NAMALWA (cell line): Measurements from ENCODE around the gene PRKCE.
A peak's percentile ranks its signal among the peaks of the same experiment; 100 is the strongest.
"Not testable (repeated sequence)": the region's sequence is repeated elsewhere in the genome, so short reads cannot be mapped to it uniquely, and the experiment has no call there.

Source experiments
- DNase-seq: peaks from one replicate; pipeline ENCODE4 v3.0.0-alpha.2; 2015; ENCODE audit warnings: low spot score

Gene PRKCE

DNA sequence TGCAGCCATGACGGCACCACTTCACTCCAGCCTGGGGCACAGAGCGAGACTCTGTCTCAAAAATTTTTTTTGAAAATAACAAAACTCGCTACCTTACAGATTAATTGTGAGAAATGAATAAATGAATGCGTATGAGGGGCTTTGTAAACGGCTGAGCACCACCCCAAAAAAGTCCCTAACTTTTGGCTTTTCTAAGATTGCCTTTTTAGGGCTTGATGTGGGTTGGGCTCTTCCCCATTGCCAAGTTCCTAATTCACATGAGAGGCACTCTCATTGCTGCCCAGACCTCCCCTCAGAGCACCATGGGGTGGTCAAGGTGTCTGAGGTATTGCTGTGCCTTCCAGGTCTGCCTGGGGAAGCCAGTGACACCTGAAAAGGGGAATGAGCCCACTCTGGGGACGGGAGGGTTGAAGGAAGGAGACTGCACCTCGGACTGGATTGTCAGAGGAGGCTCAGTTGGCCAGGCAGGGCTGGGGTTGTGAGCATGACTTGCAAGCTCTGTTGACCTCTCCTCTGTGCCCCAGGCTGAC lies 186.4 kb downstream of the PRKCE start:
- no peak for DNase-seq

DNA sequence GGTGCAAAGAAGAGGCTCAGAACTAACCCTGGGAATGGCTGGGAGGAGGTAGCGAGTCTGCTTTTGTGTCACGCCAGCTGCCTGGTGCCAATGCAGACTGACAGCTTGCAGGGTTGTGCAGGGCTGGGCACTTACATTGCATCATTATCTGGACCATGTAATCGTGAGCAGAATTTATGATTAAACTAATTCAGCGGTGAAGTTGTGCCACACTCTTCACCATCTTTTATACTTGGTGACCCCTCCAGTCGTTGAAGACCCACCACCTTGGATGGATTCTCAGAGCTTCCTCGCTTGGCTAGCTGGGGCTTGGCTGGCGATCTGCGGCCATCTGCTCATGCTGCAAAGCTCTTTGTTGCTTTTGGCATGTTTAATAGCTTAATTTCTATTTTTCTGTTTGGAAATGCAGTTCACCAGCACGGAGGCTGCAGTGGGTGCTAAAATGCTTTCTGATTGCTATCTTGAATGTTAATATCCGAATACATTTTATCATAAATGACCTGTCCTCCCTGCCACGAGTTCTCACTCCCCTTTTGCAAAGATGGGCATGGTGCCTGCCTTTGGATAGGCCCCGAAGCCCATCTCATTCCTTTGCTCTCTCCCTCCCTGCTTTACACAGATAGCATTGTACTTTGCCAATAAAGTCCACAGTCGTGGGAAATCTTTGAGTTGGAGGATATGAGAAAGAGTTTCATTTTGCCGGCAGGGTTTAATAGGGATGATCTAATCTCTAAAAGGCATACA lies 188.2 kb downstream of the PRKCE start:
- DNase-seq: no peak

DNA sequence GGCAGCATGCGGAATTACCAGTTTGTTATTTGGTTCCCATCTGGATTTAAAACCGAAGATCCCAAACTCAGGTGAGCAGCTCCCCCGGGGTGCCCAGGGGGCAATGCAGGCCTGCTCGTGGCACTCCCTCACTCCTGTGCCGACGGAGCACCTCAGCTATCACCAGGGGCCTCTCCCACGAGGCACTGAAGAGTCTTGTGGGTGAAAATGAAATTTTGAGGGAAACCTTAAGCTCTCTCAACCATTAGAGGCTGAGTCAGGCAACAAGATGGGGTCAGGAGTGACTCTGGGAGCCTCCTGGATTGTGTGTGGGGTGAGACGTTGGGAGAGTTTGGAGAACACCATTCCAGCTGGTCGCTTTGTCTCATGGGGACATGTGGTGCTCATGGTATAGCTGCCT lies 189.0 kb downstream of the PRKCE start:
- no peak for DNase-seq

DNA sequence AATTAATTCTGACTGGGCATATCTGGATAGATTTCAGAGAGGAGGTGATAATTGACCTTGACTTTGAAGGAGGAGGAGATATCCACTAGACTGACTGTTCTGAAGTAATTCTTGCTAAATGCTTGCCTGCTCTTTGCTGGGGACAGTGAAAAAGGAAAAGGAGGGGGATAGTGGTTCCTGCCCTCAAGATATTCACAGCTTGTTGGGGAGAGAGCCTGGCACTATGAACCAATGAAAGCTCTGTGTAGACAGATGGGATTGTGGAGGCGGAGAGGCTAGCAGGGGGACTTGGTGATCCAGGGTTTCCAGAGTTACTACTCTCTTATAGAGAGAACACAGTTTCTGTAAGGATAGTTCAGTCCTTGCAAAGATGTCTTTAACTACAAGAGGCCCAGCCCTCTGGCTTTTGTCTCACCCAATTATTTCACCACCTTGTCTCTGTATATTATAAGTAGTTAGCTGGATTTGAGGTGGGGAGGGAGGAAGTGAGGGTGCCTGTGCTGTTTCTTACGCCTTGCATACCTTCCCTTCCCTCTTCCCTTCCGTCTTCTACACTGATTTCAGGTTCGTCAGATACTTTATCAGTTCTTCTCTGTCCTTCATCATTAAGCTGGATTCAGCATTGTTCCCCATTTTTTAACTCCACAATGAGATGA lies 190.4 kb downstream of the PRKCE start:
- peak; percentile 10 for DNase-seq

DNA sequence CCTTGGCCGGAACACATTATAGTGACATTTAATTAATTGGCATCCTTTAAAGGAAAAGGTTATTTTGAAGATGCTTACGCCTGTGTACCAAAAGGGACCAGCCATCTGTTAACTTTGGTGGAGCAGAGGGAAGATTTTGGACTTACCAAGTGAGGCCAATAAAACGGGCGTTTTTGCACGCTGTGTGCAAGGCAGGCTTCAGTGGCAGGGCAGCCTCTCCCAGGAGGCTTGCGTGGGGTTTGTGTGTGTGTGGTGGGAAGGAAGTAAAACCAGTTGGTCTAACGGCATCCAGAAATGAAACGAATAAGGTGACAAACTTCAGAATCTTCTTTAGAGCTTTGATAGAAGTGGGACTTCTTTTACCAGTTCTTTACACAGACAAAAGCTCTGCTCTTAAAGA lies 191.7 kb downstream of the PRKCE start:
- peak; percentile 55 for DNase-seq

DNA sequence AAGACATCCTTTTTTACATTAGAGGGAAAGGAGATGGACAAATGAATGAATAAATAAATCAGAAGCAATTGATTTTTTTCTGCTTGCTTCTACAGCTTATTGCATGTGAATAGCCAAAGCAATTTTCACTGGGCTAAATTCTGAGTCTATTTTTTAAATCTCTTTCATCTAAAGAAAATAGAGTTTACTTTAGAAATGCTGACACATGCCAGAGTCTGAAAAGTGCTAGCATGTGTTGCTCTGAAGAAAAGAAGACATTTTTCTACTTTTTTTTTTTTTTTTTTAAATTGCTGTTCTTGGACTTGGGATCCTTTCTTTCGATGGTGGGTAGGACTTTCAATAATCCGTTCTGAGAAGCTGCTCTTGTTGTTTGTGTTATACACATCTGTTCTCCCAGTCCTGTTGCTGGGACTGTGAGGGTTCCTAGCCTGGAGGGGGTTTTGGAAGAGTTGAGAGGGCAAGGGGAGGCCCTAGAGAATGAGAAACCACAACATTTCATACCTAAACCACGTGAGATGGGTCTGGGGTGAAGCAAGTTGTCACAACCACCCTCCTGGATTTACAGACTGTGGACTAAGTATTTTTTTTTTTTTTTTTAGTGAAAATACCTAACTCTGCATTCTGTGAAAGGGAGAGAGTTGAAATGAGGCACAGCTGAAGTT lies 193.5 kb downstream of the PRKCE start:
- no peak for DNase-seq

DNA sequence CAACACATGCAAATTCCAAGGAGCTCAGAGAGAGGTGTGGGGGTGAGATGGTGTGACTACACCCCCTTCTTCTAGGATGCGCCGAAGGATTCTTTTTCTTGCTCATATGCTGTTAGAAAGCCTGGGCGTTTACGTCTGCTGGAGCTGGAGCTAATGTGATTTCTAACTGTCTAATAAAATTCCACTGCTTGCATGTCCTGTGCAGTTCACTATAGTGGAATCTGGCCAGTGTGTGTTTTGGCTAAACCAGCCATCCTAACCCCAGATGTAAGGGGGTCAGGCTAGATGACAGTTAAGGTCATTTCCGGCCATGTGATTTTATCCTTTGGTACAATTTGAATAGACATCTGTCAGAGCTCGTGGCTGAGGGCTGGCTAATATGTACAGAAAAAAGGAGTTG lies 194.1 kb downstream of the PRKCE start:
- DNase-seq: peak; percentile 28

DNA sequence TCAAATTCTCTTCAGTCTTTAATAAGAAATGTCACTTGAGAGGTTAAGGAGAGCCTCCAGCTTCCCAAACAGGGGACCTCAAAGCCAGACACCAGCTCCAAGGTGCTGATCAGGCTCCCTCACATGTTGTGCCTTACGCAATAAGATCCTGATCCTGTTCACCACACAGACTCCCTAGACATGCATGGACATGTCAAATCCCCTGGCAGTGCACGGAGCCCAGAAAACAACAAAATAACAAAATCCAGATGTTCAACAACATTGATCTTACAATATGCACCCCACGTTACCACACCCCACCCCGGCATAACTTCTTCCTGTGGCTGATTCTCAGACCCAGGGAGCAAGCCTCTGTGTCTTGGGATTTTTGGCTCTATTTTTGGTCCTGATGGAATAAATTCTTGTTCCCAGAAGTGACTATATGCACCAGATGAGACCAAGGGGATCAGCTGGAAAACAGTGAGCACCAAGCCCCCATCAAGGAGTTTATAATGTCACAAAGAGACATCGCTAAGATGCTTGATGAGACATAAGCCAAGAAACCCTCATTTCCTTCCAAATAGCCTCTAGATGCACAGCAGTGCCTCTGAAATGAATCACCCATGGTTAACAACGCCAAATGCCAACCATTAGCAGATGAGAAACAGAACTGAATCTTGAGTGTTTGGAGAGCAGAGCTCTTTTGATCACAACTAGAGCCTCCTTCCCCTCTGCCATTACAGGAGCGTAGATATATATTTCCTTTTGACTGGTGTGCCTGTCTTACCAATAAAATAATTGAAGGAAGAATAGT lies 198.2 kb downstream of the PRKCE start:
- no peak for DNase-seq

DNA sequence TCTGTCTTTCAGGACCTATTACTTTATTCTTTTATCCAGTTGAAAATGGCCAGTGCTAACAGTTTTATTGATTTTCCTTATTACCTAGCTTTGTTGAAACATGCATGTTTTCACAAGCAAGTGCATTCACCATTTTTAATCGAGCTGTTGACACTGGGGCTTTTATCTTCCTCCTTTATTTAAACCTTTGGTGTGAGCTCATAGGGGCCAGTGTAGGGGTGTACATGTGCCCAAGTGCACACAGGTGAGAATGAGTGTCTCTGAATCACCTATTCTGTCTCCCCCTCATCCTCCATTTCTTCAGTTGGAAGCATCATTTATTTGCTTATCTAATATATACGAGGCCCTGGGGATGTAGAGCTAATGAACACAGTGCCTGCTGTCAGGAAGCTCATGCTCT lies 199.1 kb downstream of the PRKCE start:
- no peak for DNase-seq

DNA sequence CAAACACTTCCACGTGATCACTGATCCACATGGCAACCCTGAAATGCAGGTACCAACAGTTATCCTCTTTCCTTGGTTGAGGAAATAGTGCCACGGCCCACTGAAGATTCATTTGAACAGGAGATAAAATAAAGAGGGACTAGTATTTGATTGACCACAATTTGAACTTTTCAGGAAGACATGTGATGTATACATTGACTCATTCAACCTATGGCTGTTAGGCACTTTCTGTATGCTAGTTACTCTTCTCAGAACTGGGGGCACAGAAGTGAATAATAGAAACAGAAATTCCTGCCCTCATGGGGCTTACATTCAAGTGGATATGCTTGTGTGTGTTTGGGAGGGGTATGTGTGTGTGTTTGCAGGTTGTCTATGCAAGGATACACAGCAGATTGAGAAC lies 199.6 kb downstream of the PRKCE start:
- no peak for DNase-seq

DNA sequence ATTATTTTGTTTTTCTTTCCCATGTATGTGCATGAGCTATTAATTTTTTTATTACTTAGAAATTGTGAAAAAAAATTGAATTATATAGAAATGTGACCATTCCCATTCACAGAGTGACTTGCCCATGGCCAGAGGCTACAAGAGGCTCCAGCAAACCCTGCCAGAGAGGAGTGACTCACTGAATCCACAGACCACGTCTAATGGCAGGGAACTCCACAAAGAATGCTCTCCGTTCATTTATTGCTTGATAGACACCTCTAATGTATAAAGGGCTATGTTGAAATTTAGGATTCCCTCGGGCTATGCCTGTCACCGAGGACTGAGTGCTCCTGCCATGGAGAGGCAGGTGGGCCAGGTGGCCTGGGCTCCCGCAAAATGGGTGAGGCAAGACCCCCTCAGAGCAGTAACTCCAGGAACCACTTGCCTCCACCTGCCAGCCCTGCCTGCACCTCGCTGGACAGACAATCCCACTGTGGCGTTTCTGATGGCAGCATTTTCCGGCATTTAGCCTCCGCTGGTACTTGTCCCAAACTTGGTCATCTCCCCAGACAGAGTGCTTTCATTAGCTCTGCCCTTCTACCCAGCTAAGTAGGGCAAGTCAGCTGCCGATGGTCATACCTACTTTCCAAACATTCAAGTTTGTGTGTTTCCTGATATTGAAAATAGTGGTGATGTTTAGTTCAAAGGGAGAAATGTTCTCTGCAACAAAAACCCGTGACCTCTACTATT lies 200.3 kb downstream of the PRKCE start:
- DNase-seq: no peak

DNA sequence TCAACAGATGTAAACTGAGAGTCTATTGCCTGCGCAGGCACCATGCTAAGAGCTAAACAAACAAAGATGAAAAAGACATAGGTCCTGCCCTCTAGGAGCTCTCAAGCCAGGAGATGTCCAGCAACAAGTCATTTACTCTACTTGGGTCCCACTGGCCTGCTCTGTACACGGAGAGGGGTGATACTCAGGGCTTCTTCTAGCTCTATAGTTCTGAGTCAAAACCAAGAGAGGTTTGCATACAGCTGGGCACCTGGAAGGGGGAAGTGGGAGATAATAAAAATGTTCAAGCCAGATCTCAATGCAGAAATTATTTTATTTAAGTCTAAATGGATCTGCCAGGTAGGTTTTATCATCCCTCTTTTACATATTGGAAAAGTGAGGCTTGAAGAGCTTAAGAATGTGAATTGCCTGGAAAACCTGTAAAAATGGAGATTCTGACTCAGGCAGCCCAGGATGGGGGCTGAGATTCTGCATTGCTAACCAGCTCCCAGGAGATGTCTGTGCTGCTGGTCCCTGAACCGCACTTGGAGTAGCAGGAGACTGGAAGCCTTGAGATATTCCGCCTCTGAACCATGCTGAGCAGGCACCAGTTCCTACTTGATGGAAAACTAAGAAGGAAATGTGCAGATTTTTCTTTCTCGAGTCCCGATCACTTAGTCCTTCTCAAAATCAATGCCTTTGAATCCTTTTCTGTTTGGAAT lies 201.1 kb downstream of the PRKCE start:
- DNase-seq: peak; percentile 15

DNA sequence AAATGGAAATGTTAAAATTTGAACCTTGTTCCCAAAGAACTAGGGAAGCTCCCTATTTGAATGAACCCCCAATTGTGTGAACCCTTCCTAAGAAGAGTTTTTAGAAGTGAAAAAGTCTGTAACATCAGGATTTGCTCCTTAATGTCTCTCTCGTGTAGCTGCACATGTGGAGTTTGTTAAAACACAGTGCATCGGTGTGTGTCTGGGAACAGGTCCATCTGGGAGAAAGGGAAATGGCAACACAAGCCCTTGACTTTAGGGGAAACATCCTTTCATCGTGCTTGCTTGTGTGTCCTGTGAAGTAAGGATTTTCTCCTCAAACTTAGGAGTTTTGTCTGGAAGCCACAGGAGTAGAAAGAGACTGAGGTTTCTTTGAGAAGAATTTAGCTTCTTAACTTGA lies 203.9 kb downstream of the PRKCE start:
- no peak for DNase-seq

DNA sequence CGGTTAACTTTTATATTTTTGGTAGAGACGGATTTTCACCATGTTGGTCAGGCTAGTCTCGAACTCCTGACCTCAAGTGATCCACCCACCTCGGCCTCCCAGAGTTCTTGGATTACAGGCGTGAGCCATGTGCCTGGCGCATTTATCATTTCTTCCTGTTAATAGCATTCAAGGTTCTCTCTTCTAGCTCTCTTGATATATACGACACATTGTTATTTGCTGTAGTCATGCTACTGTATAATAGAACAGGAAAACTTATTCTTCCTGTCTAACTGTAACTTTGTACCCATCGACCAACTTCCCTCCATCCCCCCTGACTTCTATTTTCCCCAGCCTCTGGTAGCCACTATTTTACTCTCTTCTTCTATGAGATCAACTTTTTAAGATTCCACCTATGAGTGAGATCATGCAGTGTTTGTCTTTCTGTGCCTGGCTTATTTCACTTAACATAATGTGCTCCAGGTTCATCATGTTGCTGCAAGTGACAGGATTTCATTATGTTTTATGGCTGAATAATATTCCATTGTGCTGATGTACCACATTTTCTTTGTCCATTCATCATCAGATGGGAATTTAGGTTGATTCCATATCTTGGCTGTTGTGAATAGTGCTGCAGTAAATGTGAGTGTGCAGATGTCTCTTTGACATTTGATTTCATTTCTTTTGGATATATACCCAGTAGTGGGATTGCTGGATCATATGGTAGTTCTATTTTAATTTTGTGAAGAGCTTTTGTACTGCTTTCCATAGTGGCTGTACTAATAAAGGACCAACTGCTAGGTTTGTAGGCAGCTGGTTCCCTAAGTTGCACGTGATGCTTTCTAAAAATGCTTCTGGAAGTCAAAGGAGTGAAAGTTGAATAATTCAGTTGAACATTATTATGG lies 205.2 kb downstream of the PRKCE start:
- DNase-seq: no peak

DNA sequence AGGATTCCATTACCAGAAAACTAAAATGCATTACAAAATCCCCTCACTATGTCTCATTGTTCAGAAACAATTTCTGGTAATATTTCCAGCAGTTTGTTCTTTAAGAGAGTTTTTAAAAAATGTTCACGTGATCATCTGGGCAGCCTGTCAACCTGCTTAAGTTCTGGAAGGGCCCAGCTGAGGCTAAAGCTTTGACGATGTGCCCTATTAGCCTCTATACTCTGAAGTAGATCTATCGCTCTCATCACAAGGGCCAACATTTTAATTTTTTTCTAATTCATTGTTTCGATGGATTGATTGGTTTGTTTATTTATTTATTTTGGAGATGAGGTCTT lies 205.8 kb downstream of the PRKCE start:
- DNase-seq: no peak

DNA sequence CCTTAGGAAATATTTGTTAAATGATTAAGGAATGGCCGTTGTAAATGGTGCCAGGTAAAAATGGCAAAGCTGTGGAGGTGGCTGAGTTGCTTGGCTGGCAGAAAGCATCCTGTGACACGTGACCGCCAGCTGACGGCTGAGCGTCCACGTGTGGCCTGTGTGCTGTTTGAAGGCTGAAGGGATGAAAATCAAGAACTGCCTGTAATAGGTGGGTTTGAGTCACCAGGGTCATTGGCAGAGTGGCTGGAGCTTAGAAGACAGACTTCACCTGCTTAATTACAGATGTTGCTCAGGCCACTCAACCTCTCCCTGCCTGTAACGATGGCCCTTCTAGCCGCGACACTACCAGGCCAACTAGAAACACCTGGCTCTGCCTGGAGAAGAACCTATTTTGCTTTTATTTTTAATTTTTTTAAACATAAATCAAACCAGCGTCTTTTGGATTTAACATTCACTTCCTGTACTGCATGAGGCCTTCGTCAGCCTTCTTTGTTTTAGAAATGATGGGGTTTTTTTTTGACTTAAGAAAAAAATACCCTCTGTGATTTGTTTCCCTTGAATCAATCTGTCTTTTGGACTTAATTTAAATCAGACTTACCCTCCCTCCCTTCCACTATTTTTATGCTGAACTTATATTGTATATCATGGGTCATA lies 206.5 kb downstream of the PRKCE start:
- DNase-seq: no peak

DNA sequence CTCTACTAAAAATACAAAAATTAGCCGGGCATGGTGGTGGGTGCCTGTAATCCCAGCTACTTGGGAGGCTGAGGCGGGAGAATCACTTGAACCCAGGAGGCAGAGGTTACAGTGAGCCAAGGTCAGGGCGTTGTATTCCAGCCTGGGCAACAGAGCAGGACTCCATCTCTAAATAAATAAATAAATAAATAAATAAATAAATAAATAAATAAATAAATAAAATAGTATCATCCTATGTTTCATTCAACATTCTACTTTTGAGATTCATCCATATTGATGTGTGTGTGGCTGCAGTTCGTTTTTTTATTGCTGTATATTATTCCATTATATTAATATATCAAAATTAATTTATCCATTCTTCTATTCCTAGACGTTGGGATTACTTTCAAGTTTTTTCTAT lies 207.4 kb downstream of the PRKCE start:
- not testable (repeated sequence) for DNase-seq

DNA sequence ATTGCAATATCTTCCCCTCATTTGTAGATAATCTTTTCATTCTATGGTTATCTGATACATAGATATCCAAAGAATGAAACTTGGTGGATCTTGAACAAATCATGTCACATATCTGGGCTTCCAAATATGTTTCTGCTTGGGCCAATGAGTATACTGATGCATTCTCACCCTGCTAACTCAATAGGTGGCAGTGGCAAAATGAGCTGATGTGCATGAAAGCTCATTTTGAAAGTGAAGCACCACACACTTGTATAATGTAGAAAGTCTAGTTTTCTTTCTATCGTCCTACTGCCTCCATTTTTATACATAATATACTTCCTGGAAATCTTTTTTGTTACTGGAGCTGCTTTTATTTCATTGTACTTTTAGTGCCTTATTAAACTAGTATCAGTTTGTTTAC lies 208.2 kb downstream of the PRKCE start:
- no peak for DNase-seq
